Fibroblast of skin of abdomen (primary cell): Measurements from ENCODE around the gene AGPAT1.
"Not testable (repeated sequence)": the region's sequence is repeated elsewhere in the genome, so short reads cannot be mapped to it uniquely, and the experiment has no call there.

Source experiments
- DNase-seq: peaks from one replicate; pipeline ENCODE4 v3.0.0-alpha.2; 2013

The AGPAT1 gene

GRCh38 chr6:32148289-32149091, 27.4 kb downstream of the AGPAT1 start:
- DNase-seq = peak; percentile 23

- no peak for DNase-seq
These were observed 28.3 kb downstream of the AGPAT1 start for GRCh38 chr6:32147401-32148132.

DNA sequence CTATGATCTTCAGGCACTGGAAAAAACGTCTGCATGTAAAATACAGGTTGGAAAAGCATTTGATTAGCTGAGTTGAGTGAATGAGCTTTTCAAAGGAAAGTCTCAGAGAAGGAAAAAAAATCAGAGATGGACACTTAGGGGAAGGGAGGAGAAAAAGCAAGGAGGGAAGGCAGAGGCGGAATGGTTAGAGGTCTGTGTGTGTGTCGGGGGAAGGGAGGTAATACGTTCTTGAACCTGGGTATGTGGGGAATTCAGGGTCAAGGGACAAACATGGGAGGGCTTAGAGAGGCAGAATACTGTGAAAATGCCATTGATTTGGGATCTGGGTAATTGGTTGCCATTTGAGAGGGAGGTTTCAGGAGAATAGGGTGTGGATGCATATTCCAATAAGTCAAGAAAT, 29.2 kb downstream of the AGPAT1 start:
- DNase-seq = no peak

DNA sequence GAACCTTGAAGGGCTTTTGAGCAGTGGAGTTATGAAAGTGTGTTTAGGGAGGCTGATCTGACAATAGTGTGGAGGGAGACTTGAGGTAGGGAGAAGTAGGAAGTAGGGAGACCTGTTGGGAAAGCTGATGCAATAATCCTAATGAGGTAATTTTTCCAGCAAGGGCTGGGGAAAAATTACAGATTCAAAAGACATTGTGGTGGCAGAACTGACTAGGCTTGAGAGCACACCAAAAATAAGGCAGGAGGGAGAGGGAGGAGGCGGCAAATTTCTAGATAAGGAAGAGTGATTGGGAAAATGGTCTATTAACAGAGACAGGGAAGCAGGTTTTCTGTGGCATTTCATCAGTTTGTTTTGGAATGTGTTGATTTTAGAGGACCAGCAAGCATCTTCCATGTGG, 29.6 kb downstream of the AGPAT1 start:
- DNase-seq = no peak

GRCh38 chr6:32144238-32144637, 31.6 kb downstream of the AGPAT1 start:
- DNase-seq = not testable (repeated sequence)

DNA sequence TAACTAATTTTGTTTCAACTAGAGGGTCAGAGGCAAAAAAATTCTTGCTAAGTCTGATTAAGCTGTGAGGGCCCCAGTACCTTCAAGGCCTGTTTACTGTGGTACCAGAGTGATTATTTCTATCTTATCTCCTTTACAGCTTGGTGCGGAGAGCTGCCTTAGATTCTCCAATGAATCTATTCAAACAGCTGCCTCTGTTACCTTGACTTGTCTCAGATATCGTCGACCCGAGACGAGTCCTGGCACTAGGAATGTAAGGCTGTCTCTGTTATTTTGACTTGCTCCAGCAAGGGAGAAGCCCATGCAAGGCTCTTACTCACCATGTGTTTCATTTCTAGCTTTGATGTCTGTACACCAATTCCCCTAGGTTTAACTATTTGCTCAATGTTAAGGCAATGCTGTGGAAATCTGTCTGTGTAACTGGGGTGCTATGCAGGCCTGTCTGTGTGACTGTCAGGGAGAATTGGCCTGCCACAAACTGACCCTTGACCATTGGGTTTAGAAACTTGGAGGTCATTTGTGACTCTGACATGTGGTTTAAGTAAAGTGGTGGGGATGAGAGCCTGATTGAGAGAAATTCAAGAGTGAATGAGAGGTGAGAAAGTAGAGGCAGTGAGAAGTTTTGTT, 35.4 kb downstream of the AGPAT1 start:
- no peak for DNase-seq

GRCh38 chr6:32139590-32139989, 36.3 kb downstream of the AGPAT1 start:
- DNase-seq = no peak

DNA sequence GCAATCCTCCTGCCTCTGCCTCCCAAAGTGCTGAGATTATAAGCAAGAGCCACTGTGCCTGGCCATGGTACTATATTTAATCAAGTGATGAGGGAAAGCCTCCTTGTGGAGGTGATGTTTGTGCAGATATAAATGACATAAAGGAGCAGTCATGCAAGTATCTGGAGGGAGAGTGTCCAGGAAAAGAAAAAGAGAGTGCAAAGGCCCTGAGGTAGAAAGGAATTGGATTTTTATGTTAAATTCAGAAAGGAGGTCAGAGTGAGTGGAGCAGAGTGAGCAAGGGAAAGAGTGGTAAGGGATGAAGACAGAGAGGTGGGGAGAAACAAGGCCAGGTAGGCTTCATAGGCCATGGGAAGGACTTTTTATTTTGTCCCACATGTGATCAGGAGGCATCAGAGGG, 38.4 kb downstream of the AGPAT1 start:
- DNase-seq = no peak

DNA sequence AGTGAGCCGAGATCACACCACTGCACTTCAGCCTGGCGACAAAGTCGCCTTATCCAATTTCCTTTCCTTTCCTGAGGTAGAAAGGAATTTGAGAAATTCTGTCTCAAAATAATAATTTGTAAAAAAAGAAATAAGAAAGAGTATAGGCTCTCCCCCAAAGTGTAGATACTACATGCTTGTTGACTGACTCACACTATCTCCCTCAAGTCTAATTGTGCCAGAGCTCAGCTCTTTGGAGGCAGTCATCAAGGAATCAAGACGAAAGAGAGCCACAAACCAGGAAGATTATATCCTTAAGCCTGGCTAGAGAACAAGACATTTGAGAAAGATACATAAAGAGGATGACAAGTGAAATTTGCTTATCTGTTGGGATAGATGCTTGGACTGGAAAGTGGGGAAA, 42.1 kb downstream of the AGPAT1 start:
- peak; percentile 61 for DNase-seq

DNA sequence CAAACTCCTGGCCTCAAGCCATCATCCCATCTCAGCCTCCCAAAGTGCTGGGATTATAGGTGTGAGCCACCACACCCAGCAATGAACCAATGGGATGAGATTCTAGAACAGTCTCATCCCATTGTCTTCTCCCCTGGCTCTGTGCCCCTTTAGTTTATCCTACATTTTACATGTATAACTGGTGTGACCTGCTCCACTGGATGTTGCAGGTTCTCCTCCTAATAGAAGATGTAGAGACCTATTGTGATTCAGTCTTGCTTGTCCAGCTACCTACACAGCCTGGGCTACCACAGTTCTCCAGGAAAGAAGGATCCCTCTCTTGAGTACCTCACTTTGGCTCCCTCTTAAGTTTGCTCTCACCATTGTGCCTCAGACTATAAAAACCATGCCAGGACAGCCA, 43.8 kb downstream of the AGPAT1 start:
- no peak for DNase-seq

DNA sequence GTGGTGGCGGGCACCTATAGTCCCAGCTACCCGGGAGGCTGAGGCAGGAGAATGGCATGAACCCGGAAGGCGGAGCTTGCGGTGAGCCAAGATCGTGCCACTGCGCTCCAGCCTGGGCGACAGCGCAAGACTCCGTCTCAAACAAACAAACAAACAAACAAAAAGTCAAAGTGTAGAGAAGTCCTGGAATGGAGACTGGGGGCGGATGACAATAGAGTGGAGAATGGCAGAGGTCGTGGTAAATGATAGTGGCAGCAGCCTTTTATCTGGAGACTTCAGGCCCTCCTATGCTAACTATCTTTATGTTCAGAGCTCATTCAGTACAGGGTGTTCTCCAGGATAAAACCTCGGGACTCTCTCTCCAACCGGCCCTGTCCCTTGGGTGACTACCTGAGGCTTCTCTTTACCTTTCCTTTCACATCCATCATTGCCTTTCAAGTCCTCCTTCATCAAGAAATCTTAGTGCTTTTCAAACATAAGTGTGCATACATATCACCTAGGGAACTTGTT, 44.4 kb downstream of the AGPAT1 start:
- DNase-seq = no peak

DNA sequence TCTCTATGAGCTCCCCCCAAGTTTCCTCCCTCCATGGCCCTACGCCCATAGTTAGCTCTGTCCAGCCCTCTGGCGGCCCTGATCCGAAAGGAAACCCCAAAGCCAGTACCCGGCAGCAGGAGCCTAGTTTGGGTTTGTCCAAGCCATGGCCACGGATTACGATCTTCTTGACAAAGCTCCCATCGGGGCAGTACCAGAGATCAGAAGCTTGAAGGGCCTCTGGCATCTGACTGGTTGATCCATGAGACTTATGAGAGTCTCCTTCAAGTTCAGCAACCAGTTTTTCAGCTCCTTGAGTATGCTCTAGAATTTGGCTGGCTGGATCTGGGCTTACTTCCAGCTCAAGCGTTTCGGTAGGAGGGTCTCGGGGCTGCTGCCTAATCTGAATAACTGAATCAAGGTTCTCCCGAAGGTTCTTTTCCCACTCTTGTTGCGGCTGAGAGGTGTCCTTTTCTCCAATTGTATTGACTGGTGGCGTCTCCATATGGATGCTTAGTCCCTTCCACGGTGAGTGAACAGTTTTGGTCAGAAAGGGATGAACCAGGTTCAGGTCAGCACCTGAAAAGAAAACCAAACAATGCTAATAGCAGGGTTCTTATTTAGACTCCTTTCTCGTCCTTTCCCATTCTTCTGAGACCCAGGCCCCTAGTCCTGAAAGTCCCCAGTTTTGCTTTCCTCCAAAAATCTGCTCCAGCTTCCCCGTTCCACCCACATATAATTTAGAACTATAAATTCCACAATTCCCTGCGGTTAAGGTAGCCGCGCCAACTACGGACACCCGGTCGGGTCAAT, 46.4 kb downstream of the AGPAT1 start:
- no peak for DNase-seq

GRCh38 chr6:32128751-32129296, 47.1 kb downstream of the AGPAT1 start:
- DNase-seq = no peak

DNA sequence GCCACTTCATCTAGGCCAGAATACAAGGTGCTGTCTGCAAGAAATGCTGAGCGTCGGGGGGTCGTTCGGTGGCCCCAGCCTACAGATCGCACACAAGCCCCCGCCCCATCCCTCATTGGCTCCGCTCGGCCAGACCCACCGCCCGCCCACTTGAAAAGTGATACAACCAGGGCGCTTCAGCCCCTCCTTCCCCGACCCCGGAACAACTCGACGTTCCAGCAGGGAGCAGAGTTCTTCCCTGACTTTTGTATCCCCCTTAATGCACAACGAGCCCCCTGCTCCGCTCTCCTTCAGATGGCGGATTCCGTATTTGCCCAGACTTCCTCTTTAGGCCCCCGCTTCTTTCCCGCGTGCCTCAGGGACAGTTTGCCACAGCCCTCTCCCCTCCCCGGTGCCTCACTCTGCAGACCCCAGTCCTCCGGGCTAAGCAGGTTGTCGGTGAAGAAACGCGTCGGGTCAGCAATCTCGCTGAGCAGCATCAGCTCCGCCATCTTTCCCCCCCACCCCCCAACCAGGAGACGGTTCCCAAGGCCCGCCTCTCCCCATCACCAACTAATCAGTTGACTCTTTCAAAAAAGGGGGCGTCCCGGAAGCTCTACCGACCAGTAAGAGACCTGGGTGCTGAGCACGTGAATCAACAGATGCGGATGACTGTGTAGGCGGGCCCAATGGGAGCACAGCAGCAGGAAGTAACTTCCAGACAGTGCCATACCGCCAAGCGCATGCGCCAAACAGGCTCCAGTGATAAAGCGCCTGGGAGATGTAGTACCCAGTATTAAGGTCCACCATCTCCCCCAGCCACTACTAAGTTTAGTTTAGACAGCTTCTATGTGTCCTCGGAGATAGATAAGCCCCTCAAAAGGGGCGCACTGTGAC, 47.9 kb downstream of the AGPAT1 start, which contains the start of gene ATF6B:
ATF6B (minus strand) TSS at position 530 of the 876 bp plus-strand sequence; CDS start at position 491, 39 bp downstream.
- peak; percentile 100 for DNase-seq

- no peak for DNase-seq
These were observed 48.5 kb downstream of the AGPAT1 start for GRCh38 chr6:32127409-32127716.

DNA sequence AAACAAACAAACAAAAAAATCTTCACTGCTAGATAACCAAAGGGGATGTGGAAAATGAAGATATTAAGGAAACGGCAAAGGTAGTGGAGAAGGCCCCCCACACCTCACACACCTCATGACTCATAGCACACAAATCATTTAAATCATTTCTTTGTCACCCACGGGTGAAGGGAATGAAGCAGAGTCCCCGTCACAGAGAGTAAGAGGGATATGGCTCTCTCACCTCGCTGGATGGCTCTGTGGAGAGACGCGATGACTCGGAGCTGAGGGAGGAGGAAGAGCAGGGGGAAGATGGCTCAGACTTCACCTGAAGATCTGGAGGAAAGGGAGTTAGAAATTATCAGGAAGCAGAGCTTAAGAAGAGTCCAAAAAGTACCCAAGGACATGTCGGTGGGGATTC, 49.0 kb downstream of the AGPAT1 start:
- no peak for DNase-seq

DNA sequence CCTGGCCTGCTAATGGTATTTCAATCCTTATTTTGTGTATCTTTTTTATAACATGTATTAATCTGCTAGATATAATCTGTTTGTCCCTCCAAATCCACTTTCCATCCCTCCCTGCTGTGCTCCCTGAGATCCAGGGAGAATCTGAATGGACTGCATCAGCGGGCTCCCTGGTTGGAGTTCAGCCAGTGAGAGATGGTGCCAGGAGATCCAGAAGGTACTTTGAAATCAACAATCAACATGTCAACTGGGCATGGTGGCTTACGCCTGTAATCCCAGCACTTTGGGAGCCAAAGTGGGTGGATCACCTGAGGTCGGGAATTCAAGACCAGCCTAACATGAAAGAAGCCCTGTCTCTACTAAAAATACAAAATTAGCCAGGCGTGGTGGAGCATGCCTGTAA, 52.2 kb downstream of the AGPAT1 start:
- DNase-seq = no peak

GRCh38 chr6:32120573-32121059, 55.3 kb downstream of the AGPAT1 start:
- DNase-seq = no peak

DNA sequence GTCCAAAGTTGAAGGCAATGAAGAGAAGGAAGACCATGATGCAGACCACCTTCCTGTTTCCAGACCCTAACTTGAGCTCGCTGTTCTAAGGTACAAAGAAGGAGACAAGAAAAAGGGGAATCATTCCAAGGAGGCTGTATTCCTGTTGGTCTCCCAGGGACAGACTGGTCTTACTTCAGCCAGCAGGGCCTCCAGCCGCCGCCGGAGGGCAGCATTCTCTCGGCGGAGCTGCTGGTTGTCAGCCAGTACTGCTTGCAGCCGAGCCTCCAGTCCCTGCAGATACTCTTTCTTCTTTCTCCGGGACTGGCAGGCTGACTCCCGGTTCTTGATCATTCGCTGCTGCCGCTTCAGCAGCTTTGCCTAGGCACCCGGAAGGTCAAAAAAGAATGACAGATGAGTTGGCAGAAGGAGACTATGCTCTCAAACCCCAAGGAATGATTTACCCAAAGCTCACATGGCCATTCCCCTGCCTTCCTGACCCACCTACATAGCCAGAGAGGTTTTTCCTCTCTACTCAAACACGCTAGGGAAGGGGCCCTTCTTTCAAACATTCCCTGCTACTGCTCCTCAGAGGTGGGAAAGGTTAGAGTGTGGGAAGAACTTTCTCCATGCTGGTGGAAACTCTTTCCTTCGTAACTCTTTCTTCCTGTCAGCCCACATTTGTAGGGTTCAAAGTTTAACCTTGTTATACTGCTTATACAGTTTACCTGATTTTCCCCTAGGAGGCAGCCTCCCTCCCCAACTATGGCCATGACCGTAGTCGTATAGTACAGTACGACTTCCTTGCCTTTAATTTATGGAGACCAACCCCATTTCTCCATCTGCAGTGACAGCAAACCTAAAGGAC, 56.9 kb downstream of the AGPAT1 start:
- DNase-seq = peak; percentile 78
